NCI-H1417 (cell line): ENCODE results near the gene HBA2.
"Not testable (repeated sequence)": the region's sequence is repeated elsewhere in the genome, so short reads cannot be mapped to it uniquely, and the experiment has no call there.

ENCODE experiments used
- DNase-seq, 3 experiments: peaks; one replicate each; lab custom pipeline; 2025; lab: John Stamatoyannopoulos, UW

The HBA2 gene

DNA sequence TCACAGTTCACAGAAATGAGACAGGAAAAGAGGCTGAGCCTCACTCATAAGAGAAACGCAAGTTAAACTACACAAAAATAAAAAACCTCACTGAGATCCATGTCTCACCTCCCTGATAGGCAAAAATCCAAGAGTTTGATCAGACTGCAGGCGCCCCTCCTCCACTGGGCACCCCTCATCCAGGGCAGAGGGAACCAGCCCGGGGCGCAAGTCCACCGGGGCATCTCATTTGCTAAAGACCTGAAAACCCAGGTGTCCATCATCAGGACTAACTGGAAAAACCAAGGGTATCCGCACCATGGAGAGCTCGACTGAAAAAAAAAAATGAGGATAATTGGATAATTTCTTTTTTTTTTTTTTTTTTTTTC, 17.7 kb upstream of the HBA2 start:
- DNase-seq, result no peak

GRCh38 chr16:159136-159849, 13.4 kb upstream of the HBA2 start:
- no peak for DNase-seq

DNA sequence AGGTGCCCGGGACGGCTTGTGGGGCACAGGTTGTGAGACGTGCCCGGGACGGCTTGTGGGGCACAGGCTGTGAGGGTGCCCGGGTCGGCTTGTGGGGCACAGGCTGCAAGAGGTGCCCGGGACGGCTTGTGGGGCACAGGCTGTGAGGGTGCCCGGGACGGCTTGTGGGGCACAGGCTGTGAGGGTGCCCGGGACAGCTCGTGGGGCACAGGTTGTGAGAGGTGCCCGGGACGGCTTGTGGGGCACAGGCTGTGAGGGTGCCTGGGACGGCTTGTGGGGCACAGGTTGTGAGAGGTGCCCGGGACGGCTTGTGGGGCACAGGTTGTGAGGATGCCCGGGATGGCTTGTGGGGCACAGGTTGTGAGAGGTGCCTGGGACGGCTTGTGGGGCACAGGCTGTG, 12.4 kb upstream of the HBA2 start:
- DNase-seq, result not testable (repeated sequence)

- no peak for DNase-seq
Measured at GRCh38 chr16:160691-161190, 11.9 kb upstream of the HBA2 start.

DNA sequence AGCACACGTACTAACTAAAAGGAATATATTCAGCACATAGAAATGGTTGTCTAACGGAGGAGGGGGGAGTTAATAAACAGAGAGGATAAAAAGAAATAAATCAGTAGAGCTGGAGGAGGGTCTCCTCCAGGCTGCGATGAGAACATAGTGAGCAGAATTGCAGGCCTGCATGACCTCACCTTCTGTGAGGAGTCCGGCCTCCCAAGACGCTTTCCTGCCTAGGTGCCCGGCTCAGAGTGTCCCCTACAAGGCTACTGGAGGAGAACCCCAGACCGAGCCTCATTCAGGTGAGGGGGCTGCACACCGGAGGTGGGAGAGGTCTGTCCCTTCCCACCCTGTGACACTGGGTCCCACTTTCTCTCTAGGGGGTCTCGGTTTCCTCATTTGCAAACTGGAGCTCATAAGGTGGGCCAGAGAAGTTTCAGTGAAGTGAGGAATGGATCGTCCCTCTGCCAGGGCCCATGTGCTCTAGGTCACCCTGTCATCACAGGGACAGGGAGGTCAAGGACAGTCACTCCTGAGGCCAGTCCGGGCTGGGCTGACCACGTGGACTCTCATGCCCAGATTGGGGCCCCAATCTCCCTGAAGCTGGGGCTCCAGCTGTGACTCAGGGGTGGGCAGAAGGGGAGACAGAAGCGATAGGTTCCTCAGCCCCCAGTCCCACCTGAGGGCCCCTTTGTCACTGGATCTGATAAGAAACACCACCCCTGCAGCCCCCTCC, 10.2 kb upstream of the HBA2 start:
- no peak for DNase-seq

- not testable (repeated sequence) for DNase-seq
Measured at GRCh38 chr16:163139-163538, 9.5 kb upstream of the HBA2 start.

DNA sequence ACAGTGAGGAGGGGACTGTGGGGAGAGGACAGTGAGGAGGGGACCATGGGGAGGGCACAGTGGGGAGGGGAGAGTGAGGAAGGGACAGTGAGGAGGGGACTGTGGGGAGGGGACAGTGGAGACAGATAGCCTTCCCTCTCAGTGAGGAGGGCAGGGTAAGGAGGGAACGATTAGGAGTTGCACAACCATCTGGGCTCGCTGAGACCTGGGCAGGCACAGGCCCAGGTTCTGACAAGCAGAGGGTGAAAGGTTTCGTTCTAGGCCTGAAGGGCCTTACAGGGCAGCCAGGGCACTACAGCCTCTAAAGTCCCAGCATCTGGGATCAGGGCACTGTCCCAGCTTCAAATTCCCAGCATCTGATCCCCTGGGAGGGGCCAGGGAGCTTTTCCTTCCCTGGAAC, 9.0 kb upstream of the HBA2 start:
- DNase-seq, result not testable (repeated sequence)

- not testable (repeated sequence) for DNase-seq
Measured at GRCh38 chr16:164134-164823, 8.4 kb upstream of the HBA2 start.

- no peak for DNase-seq
Measured at GRCh38 chr16:164827-165538, 7.7 kb upstream of the HBA2 start.

GRCh38 chr16:165539-166374, 6.9 kb upstream of the HBA2 start, which contains the start of gene HBM:
TSS of gene HBM (plus strand) at chr16:165978. CDS start at chr16:165998, 20 bp downstream.
- peak in 2 of 3 experiments; percentile 23 to 37 for DNase-seq

GRCh38 chr16:166375-167121, 6.1 kb upstream of the HBA2 start:
- no peak for DNase-seq

- DNase-seq, result no peak
Measured at GRCh38 chr16:167122-167690, 5.5 kb upstream of the HBA2 start.

- peak in 2 of 3 experiments; percentile 26 to 74 for DNase-seq
Measured at GRCh38 chr16:168424-168823, 4.3 kb upstream of the HBA2 start.

- DNase-seq, result no peak
Measured at GRCh38 chr16:169014-169413, 3.7 kb upstream of the HBA2 start.

GRCh38 chr16:170088-170507, 2.6 kb upstream of the HBA2 start:
- DNase-seq, result peak in 1 of 3 experiments; percentile 9

GRCh38 chr16:170788-171187, 1.9 kb upstream of the HBA2 start:
- DNase-seq, result no peak

GRCh38 chr16:173211-173854, 657 bp downstream of the HBA2 start:
- peak in 1 of 3 experiments; percentile 45 for DNase-seq

- DNase-seq, result not testable (repeated sequence)
Measured at GRCh38 chr16:173928-174769, 1.5 kb downstream of the HBA2 start.
